Liver (tissue), 9 donors: ENCODE measurements around the gene SHISAL1. TPM values are rescaled to one million over a fixed set of nuclear protein-coding genes. Genes with fewer than 3 reads are reported as not detected.

ENCODE experiments used
- DNase-seq: peaks from one replicate; pipeline ENCODE4 v3.0.0-alpha.2; 2017; ENCODE audit warnings: low spot score
- H3K27ac ChIP-seq, 2 donors: one replicate each; pipeline ENCODE4 v1.7.0; 2013; ENCODE audit warnings: inconsistent platforms in 2 of 2, low read length in 2 of 2, control low read depth in 1 of 2, low read depth in 1 of 2, mild to moderate bottlenecking in 1 of 2
- H3K27me3 ChIP-seq, 4 donors: one replicate each; pipeline versions ENCODE4 v1.6.1 to v1.7.0; 2013; ENCODE audit warnings: low read length in 3 of 4, inconsistent platforms in 1 of 4, mild to moderate bottlenecking in 1 of 4, moderate library complexity in 1 of 4; ENCODE audit not compliant: control insufficient read depth in 4 of 4, insufficient read depth in 4 of 4
- H3K36me3 ChIP-seq, 4 donors: one replicate each; pipeline versions ENCODE4 v1.6.1 to v1.7.0; 2013; ENCODE audit warnings: low read length in 3 of 4, mild to moderate bottlenecking in 3 of 4, low read depth in 1 of 4, moderate library complexity in 1 of 4; ENCODE audit not compliant: control insufficient read depth in 4 of 4, insufficient read depth in 3 of 4
- H3K4me1 ChIP-seq, 4 donors: one replicate each; pipeline versions ENCODE4 v1.6.1 to v1.7.0; 2013; ENCODE audit warnings: low read length in 3 of 4, mild to moderate bottlenecking in 3 of 4, moderate library complexity in 1 of 4; ENCODE audit not compliant: control insufficient read depth in 4 of 4, insufficient read depth in 4 of 4
- H3K4me3 ChIP-seq, 3 donors: one replicate each; pipeline versions ENCODE4 v1.6.1 to v1.7.0; 2013; ENCODE audit warnings: low read length in 3 of 3, control low read depth in 1 of 3, low read depth in 1 of 3, mild to moderate bottlenecking in 1 of 3
- H3K9ac ChIP-seq, 2 donors: one replicate each; pipeline ENCODE4 v1.7.0; 2013; ENCODE audit warnings: low read length in 2 of 2, mild to moderate bottlenecking in 2 of 2, moderate library complexity in 2 of 2, control low read depth in 1 of 2, low read depth in 1 of 2
- H3K9me3 ChIP-seq, 4 donors: one replicate each; pipeline versions ENCODE4 v1.6.1 to v1.7.0; 2013; ENCODE audit warnings: low read length in 3 of 4; ENCODE audit not compliant: control insufficient read depth in 4 of 4
- ATF3 ChIP-seq: IDR thresholded peaks from 2 replicates; pipeline ENCODE4 v1.6.1; 2016; ENCODE audit warnings: antibody characterized with exemption
- CTCF ChIP-seq: fragments of 150-350 bp; IDR thresholded peaks from 2 replicates; pipeline ENCODE4 v1.5.1; 2017; ENCODE audit warnings: improper control_type of control experiment, low read depth, low read length; ENCODE audit not compliant: missing input control
- EGR1 ChIP-seq, 2 donors: IDR thresholded peaks; 2 replicates each; pipeline ENCODE4 v1.6.1; 2016 to 2018; ENCODE audit warnings: antibody characterized with exemption in 2 of 2, low read depth in 2 of 2
- FOXA1 ChIP-seq: IDR thresholded peaks from 2 replicates; pipeline ENCODE4 v1.6.1; 2016; ENCODE audit warnings: antibody characterized with exemption
- GABPA ChIP-seq, 2 donors: IDR thresholded peaks in 1 of 2; conservative IDR thresholded peaks in 1 of 2; 2 replicates each; pipeline ENCODE4 v1.6.1; 2016; ENCODE audit warnings: antibody characterized with exemption in 2 of 2, mild to moderate bottlenecking in 1 of 2, moderate library complexity in 1 of 2
- HNF4A ChIP-seq, 2 donors: conservative IDR thresholded peaks; 2 replicates each; pipeline ENCODE4 v1.6.1; 2016; ENCODE audit warnings: antibody characterized with exemption in 2 of 2, mild to moderate bottlenecking in 2 of 2
- HNF4G ChIP-seq: IDR thresholded peaks from 2 replicates; pipeline ENCODE4 v1.6.1; 2016; ENCODE audit warnings: antibody characterized with exemption
- JUND ChIP-seq, 2 donors: IDR thresholded peaks; 2 replicates each; pipeline ENCODE4 v1.6.1; 2016; ENCODE audit warnings: antibody characterized with exemption in 2 of 2
- MAX ChIP-seq: IDR thresholded peaks from 2 replicates; pipeline ENCODE4 v1.6.1; 2016; ENCODE audit warnings: antibody characterized with exemption
- NR2F2 ChIP-seq: IDR thresholded peaks from 2 replicates; pipeline ENCODE4 v1.6.1; 2016; ENCODE audit warnings: antibody characterized with exemption
- RAD21 ChIP-seq, 2 donors: IDR thresholded peaks; 2 replicates each; pipeline ENCODE4 v1.6.1; 2016; ENCODE audit warnings: antibody characterized with exemption in 2 of 2, mild to moderate bottlenecking in 2 of 2
- REST ChIP-seq: IDR thresholded peaks from 2 replicates; pipeline ENCODE4 v1.6.1; 2016; ENCODE audit warnings: antibody characterized with exemption, mild to moderate bottlenecking
- RXRA ChIP-seq, 2 donors: IDR thresholded peaks; 2 replicates each; pipeline ENCODE4 v1.6.1; 2017 to 2018; ENCODE audit warnings: antibody characterized with exemption in 2 of 2, mild to moderate bottlenecking in 1 of 2
- SP1 ChIP-seq: IDR thresholded peaks from 2 replicates; pipeline ENCODE4 v1.6.1; 2018; ENCODE audit warnings: antibody characterized with exemption, mild to moderate bottlenecking
- TAF1 ChIP-seq: conservative IDR thresholded peaks from 2 replicates; pipeline ENCODE4 v1.6.1; 2016; ENCODE audit warnings: antibody characterized with exemption, mild to moderate bottlenecking
- YY1 ChIP-seq: IDR thresholded peaks from 2 replicates; pipeline ENCODE4 v1.6.1; 2016; ENCODE audit warnings: antibody characterized with exemption, mild to moderate bottlenecking
- ZBTB33 ChIP-seq: IDR thresholded peaks from 2 replicates; pipeline ENCODE4 v1.6.1; 2016; ENCODE audit warnings: antibody characterized with exemption
- WGBS: extraction: QIAGEN DNeasy Blood & Tissue Kit; methylation state at CpG from one replicate; pipeline ENCODE4 v1.1.7; 2013; 5-methylcytosine and 5-hydroxymethylcytosine counted together
- polyA plus RNA-seq, 2 donors: library from polyadenylated mRNA; stranded (reverse) in 1 of 2; unstranded in 1 of 2; fragments of 200-250 nt in 1 of 2; fragments of >200 nt in 1 of 2; fragmentation: Nextera tagmentation in 1 of 2; extraction: Ambion mirVana in 1 of 2; gene quantifications; one replicate each; pipeline versions ENCODE4 v1.2.1 to v1.2.3, GENCODE V29; 2013 to 2015
- total RNA-seq, 2 donors: library from RNA; depleted of rRNA; stranded (reverse); fragments of >200 nt; gene quantifications; one replicate each; pipeline ENCODE4 v1.2.3, GENCODE V29; 2014
- donor health status: healthy.
- donor health status: healthy.
- donor health status: healthy.
- donor health status: healthy.
- donor health status: healthy.

SHISAL1 gene
- total and polyA plus RNA-seq, 4 donors = 0.07 to 0.17 (median 0.13) TPM

- no peak for TF ChIP-seq ATF3
- no peak for TF ChIP-seq SP1
- TF ChIP-seq YY1 = no peak
- no peak for TF ChIP-seq EGR1 (IDR thresholded peaks at IDR 0.05; ENCODE audit: low read depth in 2 of 2)
- TF ChIP-seq CTCF = no peak
- no peak for TF ChIP-seq HNF4A (conservative IDR thresholded peaks at IDR 0.05)
- no peak for TF ChIP-seq RAD21 (IDR thresholded peaks at IDR 0.05)
- TF ChIP-seq NR2F2 = no peak
- no peak for TF ChIP-seq TAF1
- TF ChIP-seq HNF4G = no peak
These were observed 56.7 kb downstream of the SHISAL1 start (continued) for GRCh38 chr22:44256085-44256484.

- no peak overlapping the region for H3K9ac ChIP-seq
- no peak overlapping the region for H3K27ac ChIP-seq
- H3K36me3 ChIP-seq = no peaks in the 10 kb centered on the region
- TF ChIP-seq FOXA1 (no peak), RXRA (IDR thresholded peaks at IDR 0.05) (no peak), GABPA (IDR thresholded peaks at IDR 0.05 in 1 of 2, conservative IDR thresholded peaks at IDR 0.05 in 1 of 2) (no peak), YY1 (no peak), HNF4G (no peak), REST (no peak), TAF1 (no peak), CTCF (no peak), MAX (no peak), SP1 (no peak), RAD21 (IDR thresholded peaks at IDR 0.05) (no peak), JUND (IDR thresholded peaks at IDR 0.05) (no peak), ZBTB33 (no peak), NR2F2 (no peak), EGR1 (IDR thresholded peaks at IDR 0.05; ENCODE audit: low read depth in 2 of 2) (no peak), HNF4A (conservative IDR thresholded peaks at IDR 0.05) (no peak)
- H3K27me3 ChIP-seq = peaks cover 0 to 3% (median 0%) of the 10 kb centered on the region in 4 donors
- DNase-seq = no peak
- H3K4me3 ChIP-seq = no peak overlapping the region
- H3K4me1 ChIP-seq = no peaks in the 10 kb centered on the region
- H3K9me3 ChIP-seq = peaks cover 3 to 11% (median 4%) of the 10 kb centered on the region in 4 donors
- 79% methylated on average over 2 of the region's 2 CpGs for WGBS
These were observed 57.9 kb downstream of the SHISAL1 start for GRCh38 chr22:44254811-44255210.
